B cell (primary cell): ENCODE results near the gene CHCHD6.

Source experiments
- CTCF ChIP-seq: fragments of 200-600 bp; IDR thresholded peaks from one replicate; pipeline ENCODE4 v1.8.0; 2022; ENCODE audit warnings: antibody characterized with exemption, mild to moderate bottlenecking
- EZH2 ChIP-seq: IDR thresholded peaks from 2 replicates; pipeline ENCODE4 v1.6.1; 2012; ENCODE audit warnings: borderline replicate concordance, low read depth, mild to moderate bottlenecking, moderate library complexity, low read length; ENCODE audit not compliant: insufficient read depth, poor library complexity, severe bottlenecking

- TF ChIP-seq CTCF (no peak), EZH2 (no peak)
Measured at GRCh38 chr3:126748701-126749546, 44.9 kb downstream of the CHCHD6 start.
